Measurements from ENCODE around the gene DCP2. TPM values are rescaled to one million over a fixed set of nuclear protein-coding genes. Genes with fewer than 3 reads are reported as not detected.
"Not testable (repeated sequence)": the region's sequence is repeated elsewhere in the genome, so short reads cannot be mapped to it uniquely, and the experiment has no call there.

The DCP2 gene
- total and polyA plus RNA-seq, 10 of the 15 experiments (the other 5 are each of a cell fraction or from before 2014, with no cell fraction given), result 23.4 to 81.6 (median 47.4) TPM

DNA sequence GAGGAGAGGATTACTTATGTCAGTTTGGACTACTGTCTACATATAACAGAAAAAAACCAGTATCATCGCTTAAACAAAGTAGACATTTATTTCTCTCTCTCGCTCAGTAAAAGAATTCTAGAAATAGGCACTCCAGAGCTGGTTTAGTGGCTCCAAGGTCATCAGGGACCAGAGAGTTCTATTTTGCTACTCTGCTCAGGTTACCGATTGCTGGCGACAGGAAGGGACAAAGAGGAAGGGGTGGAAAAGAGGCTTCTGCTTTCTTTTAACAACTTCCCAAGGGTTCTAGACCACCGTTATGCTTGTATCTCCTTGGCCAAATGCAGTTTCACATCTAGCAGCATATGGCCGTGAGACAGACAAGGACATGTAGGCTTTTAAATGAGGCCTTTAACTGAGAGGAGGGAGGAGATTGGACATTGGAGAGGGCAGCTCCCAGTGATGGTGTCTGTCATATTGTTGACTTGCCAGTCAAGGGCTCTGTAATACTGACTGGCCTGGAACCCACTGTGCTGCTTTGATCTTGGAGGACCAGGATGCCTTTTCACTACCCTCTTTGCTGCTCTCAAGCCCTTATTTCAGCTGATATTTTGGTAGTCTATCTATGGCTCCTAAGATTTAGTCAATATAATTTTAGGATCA, 15.6 kb upstream of the DCP2 start (continued):
- no peak for TF ChIP-seq BHLHE40 (IDR thresholded peaks at IDR 0.05; ENCODE audit: borderline replicate concordance in 1 of 2, low read depth in 2 of 2, low read length in 1 of 2)
- no peak for TF ChIP-seq ZNF217 (IDR thresholded peaks at IDR 0.05)
- TF ChIP-seq SREBF1 (IDR thresholded peaks at IDR 0.05; ENCODE audit: low read length), result no peak

- ChIA-PET SMC1A (ENCODE audit: uncharacterized antibody, unreplicated experiment) (interaction anchor here (0.7 to 5.0 kb wide), 17 partner anchors 10 to 247 kb away, joined by 3 to 34 read pairs (median 5); partner anchors contain the start of gene DCP2), RAD21 (ENCODE audit: unreplicated experiment) (interaction anchor here (1.1 to 9.8 kb wide), 7 partner anchors 13 to 115 kb away, joined by 3 to 85 read pairs (median 6); partner anchors contain the start of genes DCP2 and REEP5), CTCF (interaction anchor here (0.7 to 2.6 kb wide), 16 partner anchors 10 to 185 kb away, joined by 3 to 9 read pairs (median 4); partner anchors contain the start of gene DCP2), POLR2A (interaction anchor here (1.4 to 2.0 kb wide), 4 partner anchors 13 to 42 kb away, joined by 3 to 9 read pairs (median 6); partner anchors contain the start of genes DCP2 and REEP5)
- in situ Hi-C loops (cut with MboI), result loop anchor here (25.0 kb wide), 1 partner anchor 1451 kb away; the partner anchor contains the start of gene STARD4
- H3K4me3 ChIP-seq; DNase-seq (ENCODE audit: low read depth, low spot score); H3K9ac ChIP-seq (ENCODE audit: control insufficient read depth, insufficient read depth, low read length); BruUV-seq (replicated peaks); H3K9me3 ChIP-seq (replicated peaks; ENCODE audit: control insufficient read depth, insufficient read depth, low read length); ATAC-seq; FAIRE-seq; H4K20me1 ChIP-seq (ENCODE audit: control insufficient read depth, insufficient read depth); intact Hi-C loops (cut with micrococcal nuclease; ENCODE audit: unreplicated experiment); H3K36me3 ChIP-seq (ENCODE audit: control insufficient read depth in 2 of 2, insufficient read depth in 2 of 2, low read length in 1 of 2); H3K27me3 ChIP-seq (replicated peaks in 1 of 2; ENCODE audit: control insufficient read depth in 2 of 2, insufficient read depth in 2 of 2, low read length in 1 of 2); H3K79me2 ChIP-seq (ENCODE audit: control insufficient read depth, insufficient read depth, low read length): not testable (repeated sequence)
- 53% methylated on average over 3 of the region's 3 CpGs for WGBS (ENCODE audit: insufficient coverage, insufficient replicate concordance, low lambda C conversion rate, missing lambda C conversion rate)
- peak overlapping the region; percentile 44 for H2AFZ ChIP-seq (ENCODE audit: control insufficient read depth, low read depth, low read length)
- peak overlapping the region; percentile 64 for H3K4me2 ChIP-seq (ENCODE audit: control insufficient read depth, insufficient read depth)
- peaks cover 38% of the 10 kb centered on the region for H3K4me1 ChIP-seq (ENCODE audit: control insufficient read depth, insufficient read depth, low read length)
- peak overlapping the region; percentile 35 for H3K27ac ChIP-seq (ENCODE audit: control insufficient read depth, insufficient read depth)
- TF ChIP-seq SMARCA5 (IDR thresholded peaks at IDR 0.05), result 0 out of 2 replicates have a peak, but pooled peaks have one; percentile 60
- TF ChIP-seq ZNF24 (IDR thresholded peaks at IDR 0.05), result 0 out of 2 replicates have a peak, but pooled peaks have one; percentile 4
- TF ChIP-seq HDGF (IDR thresholded peaks at IDR 0.05), result peak; percentile 30; the same call in 1 of the 2 replicates
- TF ChIP-seq GATAD2B (conservative IDR thresholded peaks at IDR 0.05; ENCODE audit: low read depth), result peak; percentile 18; the same call in 1 of the 2 replicates
These were observed 13.2 kb upstream of the DCP2 start for GRCh38 chr5:112963374-112963733.
